ES-I3 (cell line): ENCODE results near the gene SERPINA4.

Experiments used
- H3K36me3 ChIP-seq: 2 replicates; pipeline ENCODE4 v1.6.1; 2013; ENCODE audit warnings: mild to moderate bottlenecking, low read length, control low read depth, moderate library complexity; ENCODE audit not compliant: insufficient read depth
- H3K4me1 ChIP-seq: 2 replicates; pipeline ENCODE4 v1.6.1; 2013; ENCODE audit warnings: mild to moderate bottlenecking, control low read depth, low read length; ENCODE audit not compliant: insufficient read depth
- H3K9ac ChIP-seq: 2 replicates; pipeline ENCODE4 v1.6.1; 2013; ENCODE audit warnings: low read depth, mild to moderate bottlenecking, low read length, moderate library complexity
- H3K9me3 ChIP-seq: 2 replicates; pipeline ENCODE4 v1.6.1; 2013; ENCODE audit warnings: mild to moderate bottlenecking, low read length, moderate library complexity; ENCODE audit not compliant: control insufficient read depth, insufficient read depth

SERPINA4 gene

DNA sequence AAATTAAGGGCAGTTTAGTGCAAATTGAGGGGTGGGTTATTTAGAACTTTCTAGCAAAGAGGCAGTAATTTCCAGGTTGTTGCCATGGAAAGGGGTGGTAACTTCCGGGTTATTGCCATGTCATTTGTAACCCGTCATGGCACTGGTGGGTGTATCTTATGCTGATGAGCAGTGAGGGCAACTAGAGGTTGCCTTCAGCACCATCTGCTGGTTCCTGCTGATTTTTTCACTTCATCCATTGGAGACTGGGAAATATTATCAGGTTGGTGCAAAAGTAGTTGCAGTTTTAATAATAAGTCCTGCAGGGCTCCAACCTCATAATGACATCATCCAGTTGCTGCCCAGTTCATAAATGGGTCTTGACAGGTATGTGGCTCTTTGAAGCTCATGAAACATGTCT lies 24.4 kb upstream of the SERPINA4 start:
- H3K9me3 ChIP-seq, result no peaks in the 10 kb centered on the region
- H3K36me3 ChIP-seq, result no peaks in the 10 kb centered on the region
- H3K9ac ChIP-seq, result no peak overlapping the region
- H3K4me1 ChIP-seq, result no peaks in the 10 kb centered on the region; the same call in 1 of the 2 replicates

DNA sequence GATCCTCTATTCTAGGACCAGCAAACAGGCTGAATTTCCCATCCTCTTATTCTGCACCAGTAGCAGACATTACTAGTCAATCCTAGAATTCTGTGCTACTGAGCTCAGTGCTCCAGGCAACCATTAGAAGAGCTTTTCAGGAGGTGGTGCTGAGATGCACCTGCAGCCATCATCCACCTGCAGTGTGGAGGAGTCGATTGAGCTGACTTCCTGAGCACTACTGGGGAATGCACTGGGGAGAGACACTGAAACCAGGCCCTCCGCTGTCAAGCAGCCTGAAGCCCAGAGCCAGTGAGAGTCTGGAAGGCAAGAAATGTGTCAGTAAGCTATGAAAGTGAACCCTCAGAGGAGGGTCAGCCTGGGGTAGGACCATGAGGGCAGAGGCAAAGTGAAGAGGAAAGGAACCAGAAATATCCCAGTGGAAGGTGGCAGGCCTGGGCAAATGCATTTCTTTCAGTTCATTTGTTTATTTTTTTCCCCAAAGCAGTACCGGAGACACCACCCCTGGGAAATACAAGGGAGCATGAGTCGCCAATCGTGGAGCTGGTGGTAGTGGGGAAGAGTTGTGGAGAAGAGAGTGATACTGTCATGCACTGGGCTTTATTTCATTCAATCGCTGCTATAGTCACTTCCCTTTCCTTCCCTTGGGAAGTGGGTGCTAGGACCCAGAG lies 23.0 kb upstream of the SERPINA4 start:
- no peak overlapping the region for H3K9ac ChIP-seq
- H3K4me1 ChIP-seq, result no peaks in the 10 kb centered on the region; the same call in 1 of the 2 replicates
- H3K36me3 ChIP-seq, result no peaks in the 10 kb centered on the region
- no peaks in the 10 kb centered on the region for H3K9me3 ChIP-seq

DNA sequence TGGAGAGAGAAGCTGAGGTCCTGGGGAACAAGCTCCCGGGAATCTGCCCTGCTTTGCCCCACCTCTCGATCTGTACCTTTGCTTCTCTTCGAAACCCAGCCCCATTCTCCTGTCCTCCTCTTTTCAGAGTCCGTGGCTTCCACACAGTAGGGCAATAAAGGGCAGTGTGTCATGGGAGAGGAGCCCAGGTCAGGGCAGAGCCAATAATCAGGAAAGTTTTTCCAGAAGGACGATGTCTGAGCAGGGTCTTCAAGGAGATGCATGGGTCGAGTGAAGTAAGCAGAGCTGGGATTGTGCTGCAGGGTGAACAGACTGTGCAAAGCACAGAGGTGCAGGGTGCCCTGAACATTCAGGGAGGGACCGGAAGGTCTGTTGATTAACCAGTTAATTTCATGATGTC lies 22.1 kb upstream of the SERPINA4 start:
- no peak overlapping the region for H3K9ac ChIP-seq

DNA sequence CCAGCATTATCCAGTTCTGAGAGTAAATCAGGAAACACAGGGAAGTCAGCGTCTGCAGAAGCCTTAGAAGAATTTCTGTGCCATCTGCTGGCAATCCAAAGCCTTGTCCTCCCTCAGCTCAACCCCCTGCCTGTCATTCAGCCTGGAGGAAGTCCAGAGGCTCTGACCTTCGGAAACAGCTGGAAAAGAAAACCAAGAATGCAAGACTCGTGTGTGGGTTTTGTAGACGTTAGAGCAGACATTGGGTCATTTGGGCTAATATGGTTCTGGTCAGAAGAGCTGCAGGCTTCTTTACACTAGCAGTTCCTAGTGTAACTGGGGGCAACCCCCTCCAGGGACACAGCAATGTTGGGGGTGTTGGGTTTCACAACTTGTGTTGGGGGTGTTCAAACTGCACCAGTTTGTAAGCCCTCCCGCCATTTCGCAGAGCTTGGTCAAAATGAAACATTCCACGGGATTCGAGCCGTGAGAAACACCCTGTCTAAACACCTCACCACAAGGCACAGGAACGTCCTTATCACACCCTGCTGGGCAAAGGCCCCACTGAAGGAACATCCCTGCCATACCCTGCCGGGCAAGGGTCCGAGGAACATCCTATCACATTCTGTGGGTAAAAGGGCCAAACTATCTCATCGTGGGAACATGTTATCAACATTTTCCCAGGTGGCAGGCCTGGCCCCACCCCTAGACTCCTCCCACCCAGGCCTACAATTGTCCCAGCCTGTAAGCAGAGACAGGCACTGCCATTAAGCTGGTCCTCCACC lies 21.0 kb upstream of the SERPINA4 start:
- no peaks in the 10 kb centered on the region for H3K9me3 ChIP-seq
- peaks cover 6% of the 10 kb centered on the region; the same call in 1 of the 2 replicates for H3K4me1 ChIP-seq
- H3K9ac ChIP-seq, result no peak overlapping the region
- no peaks in the 10 kb centered on the region for H3K36me3 ChIP-seq

More for the DNA sequence above, 22.1 kb upstream of the SERPINA4 start:
- H3K9me3 ChIP-seq, result no peaks in the 10 kb centered on the region
- H3K4me1 ChIP-seq, result no peaks in the 10 kb centered on the region; the same call in 1 of the 2 replicates
- no peaks in the 10 kb centered on the region for H3K36me3 ChIP-seq

DNA sequence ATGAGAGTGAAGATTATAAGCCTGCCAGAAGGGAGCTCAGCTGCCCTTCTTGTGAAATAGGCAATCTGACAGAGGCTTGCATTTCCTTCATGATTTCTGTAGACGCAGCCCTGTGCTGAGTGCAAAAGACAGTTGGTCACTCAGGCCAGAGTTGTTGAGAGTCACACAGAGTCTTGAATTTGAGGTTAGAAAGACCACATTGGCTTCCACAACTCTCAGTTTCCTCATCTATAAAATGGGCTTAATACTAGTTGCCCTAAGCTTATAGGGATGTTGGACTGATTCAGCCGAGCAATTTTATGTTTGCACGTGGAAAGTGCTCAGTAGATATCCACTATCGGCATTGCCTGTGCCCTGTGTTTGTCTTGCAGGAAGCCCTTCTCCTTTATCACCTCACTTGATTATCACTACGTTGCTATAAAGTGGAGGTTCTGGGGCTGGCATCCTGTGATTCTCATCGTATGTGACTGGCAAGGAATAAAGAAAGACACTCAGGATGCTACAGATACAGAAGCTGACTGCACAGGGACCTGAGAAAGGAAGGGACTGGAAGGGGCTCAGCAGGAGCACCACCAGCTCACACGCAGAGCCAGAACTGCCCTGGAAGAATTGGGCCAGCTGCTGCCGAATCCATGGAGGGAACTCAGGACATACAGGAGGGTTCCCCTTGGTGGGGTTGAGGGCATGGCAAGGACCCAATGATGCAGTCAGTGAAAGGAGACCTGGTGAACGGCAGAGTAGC lies 19.8 kb upstream of the SERPINA4 start:
- H3K4me1 ChIP-seq, result peaks cover 6% of the 10 kb centered on the region; the same call in 1 of the 2 replicates
- H3K9ac ChIP-seq, result no peak overlapping the region

DNA sequence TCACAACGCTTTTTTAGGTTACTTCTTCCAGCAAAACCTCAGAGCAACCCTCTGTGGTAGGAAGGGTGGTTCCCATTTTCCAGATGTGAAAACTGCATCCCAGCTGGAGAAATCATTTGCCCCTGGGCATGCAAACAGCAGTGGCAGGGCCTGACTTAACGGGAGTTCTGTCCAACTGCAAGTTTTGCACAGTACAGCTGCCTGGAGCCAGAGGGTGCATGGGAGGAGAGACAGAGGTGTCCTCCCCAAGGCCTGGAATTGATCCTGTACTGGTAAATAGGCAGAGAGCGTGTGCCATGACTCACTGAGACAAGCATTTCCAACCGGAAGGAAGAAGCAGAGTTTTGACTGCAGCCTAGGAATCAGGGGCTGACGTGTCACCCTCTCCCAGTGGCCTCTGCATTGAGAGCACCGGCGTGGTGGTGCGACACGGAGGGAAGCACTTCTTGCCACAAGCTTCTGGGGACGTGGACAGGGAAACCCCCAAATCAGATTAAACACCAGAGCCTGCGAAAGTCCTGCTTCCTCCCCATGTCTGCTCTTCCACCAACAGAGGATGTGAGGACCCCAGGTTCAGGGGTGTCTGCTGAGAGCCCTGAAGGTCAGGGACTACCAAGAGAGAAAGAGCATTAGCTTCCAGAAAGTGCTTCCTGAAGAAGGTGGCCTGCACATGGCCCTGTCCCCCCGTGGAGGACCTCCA lies 19.0 kb upstream of the SERPINA4 start:
- Histone ChIP-seq H3K36me3 (no peaks in the 10 kb centered on the region), H3K9ac (no peak overlapping the region), H3K4me1 (peaks cover 6% of the 10 kb centered on the region; the same call in 1 of the 2 replicates), H3K9me3 (no peaks in the 10 kb centered on the region)

More for the DNA sequence above, 19.8 kb upstream of the SERPINA4 start:
- Histone ChIP-seq H3K9me3 (no peaks in the 10 kb centered on the region), H3K36me3 (no peaks in the 10 kb centered on the region)

DNA sequence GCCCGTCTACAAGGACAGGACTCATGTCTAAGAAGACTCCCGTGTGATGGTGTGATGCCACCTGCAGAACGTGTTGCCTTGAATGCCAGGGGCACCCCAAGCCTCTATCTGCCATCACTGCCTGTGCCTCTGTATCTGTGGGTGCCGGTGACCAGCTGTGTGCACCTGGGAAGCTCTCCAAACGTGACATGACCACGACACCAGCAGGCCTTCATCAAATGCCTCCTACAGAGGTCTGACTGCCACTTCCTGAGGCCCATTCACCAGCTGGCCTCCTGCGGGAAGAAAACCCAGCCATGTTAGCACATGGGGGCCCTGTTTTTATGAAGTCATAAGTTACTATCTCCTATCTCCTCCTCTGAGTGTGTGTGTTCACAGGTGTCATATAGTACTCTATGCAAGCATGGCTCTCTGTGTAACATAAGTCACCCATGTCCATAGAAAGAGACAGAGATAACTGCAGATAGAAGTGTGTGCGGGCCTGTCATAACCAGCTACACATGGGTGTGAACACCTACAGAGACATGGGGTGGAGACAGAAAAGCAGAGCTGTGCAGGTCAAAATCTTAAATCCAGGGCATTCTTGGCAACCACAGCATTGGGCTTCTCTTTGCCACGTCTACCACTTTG lies 18.3 kb upstream of the SERPINA4 start:
- H3K9ac ChIP-seq, result no peak overlapping the region
- H3K36me3 ChIP-seq, result no peaks in the 10 kb centered on the region
- no peaks in the 10 kb centered on the region for H3K9me3 ChIP-seq
- H3K4me1 ChIP-seq, result peaks cover 6% of the 10 kb centered on the region; the same call in 1 of the 2 replicates

DNA sequence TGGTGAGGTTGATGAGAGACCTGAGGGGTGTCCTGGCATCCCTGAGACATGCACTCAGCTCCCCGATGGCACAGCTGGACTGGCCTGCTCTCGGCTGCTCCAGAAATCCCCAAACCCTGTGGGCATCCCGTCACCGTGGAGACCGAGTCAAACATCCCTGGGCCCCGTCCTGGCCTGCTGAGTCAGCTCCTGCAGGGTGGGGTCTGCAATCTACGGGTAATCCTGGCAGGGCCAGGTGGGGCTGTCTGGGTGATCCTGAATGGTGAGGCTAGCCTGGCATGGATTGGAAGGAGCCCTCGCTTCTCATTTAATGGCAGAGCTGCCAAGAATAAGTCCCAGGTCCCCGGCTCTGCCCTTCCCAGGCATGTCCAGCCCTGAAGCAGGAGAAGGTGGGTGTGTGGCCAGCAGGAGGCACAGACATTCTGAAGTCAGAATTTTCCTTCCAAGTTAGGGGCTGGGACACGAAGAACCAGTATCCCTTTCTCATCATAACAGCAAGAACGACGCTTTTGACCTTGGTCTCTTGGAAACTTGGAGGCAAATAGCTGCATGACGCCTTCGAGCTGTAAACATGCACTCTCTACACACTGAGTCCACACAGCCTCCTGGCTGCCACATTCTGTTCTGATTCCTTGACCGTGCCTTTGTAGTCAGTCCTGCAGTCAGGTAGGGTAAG lies 17.7 kb upstream of the SERPINA4 start:
- Histone ChIP-seq H3K9me3 (no peaks in the 10 kb centered on the region), H3K9ac (no peak overlapping the region)

DNA sequence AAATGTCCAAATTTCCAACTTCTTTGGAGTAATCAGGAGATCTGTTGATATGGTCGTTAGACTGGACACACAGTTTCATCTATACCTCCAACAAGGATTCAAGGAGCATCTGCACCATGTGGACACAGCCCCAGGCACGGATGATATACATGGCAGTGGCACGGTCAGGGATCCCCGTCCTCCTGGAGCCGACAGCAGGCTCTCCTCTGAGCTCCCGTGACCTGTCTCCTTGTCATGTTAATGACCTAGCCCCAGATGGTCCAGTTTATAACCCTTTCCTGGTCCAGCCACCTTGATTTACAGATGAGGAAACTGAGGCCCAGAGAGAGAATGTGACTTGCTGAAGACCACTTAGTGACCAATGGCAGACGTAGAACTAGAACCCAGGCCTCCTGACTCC lies 16.5 kb upstream of the SERPINA4 start:
- peaks cover 6% of the 10 kb centered on the region; the same call in 1 of the 2 replicates for H3K4me1 ChIP-seq
- H3K36me3 ChIP-seq, result no peaks in the 10 kb centered on the region
- no peaks in the 10 kb centered on the region for H3K9me3 ChIP-seq
- no peak overlapping the region for H3K9ac ChIP-seq

More for the DNA sequence above, 17.7 kb upstream of the SERPINA4 start:
- Histone ChIP-seq H3K36me3 (no peaks in the 10 kb centered on the region), H3K4me1 (peaks cover 6% of the 10 kb centered on the region; the same call in 1 of the 2 replicates)

DNA sequence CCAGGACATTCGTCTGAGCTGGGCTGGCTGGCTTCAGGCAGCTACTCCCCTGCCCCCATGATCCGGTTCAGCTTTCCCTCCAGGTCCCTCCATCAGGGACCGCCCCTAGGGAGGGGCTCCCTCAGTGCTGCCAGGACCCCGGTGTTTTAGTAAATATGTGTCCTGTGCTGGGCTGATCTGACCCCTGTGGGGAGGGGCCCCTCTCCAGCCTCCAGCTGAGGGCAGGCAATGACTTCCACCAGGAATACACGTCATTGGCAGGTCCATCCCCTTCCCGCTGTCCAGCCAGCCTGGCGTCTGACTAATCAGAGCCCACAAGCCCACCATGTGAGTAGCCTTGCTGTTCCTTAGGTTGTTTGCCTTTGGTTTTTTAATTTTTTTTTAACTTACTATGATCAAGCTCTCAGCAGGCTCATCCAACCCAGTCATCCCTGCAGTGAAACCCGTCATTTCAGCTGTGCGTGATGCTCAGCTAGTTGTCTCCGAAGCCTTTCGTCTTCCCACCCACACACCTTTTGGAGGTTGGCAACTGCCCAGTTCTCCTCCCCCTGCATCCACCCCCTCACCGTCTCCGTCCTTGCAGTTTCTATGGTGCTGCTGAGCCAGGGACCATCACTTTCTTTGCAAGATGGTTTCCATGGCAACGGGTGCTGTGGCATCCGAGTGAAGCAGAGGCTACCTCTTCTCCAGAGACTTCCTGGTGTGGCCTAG lies 16.0 kb upstream of the SERPINA4 start:
- Histone ChIP-seq H3K9ac (no peak overlapping the region), H3K4me1 (peaks cover 6% of the 10 kb centered on the region; the same call in 1 of the 2 replicates), H3K36me3 (no peaks in the 10 kb centered on the region), H3K9me3 (no peaks in the 10 kb centered on the region)

DNA sequence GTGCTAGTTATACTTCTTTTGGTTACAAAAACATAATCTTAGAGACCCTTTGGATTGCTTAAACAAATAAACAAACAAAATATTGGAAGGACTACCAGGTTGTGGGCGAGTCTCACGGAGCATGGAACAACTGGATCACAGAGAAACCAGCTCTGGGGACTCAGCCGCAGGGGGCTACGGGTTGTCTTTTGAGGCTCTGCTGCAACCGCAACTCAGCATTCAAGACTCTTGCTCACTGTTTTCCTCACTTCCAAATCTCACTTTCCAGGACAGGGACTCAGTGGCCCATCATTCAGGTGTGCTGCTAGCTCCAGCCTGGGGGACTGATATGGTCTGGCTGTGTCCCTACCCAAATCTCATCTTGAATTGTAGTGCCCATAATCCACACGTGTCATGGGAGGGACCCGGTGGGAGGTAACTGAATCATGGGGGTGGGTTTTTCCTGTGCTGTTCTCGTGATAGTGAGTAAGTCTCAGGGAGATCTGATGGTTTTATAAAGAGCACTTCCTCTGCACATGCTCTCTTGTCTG lies 14.0 kb upstream of the SERPINA4 start:
- Histone ChIP-seq H3K36me3 (no peaks in the 10 kb centered on the region), H3K9me3 (no peaks in the 10 kb centered on the region), H3K9ac (no peak overlapping the region), H3K4me1 (peaks cover 6% of the 10 kb centered on the region; the same call in 1 of the 2 replicates)

DNA sequence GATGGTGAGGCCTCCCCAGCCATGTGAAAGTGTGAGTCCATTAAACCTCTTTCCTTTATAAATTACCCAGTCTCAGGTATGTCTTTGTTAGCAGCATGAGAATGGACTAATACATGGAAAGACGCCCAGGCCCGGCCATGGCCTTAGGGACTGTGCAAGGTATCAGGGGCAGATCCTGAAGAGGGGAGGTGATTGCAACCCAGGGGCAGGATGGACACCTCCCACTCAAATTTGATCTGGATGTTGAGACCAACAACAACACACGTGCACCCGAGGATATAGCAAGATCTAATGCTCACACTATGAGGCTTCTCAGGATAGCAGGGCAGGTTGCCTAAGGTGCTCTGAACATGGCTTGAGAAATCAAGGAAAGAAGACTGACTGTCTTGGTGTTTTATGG lies 13.5 kb upstream of the SERPINA4 start:
- Histone ChIP-seq H3K9me3 (no peaks in the 10 kb centered on the region), H3K4me1 (peaks cover 6% of the 10 kb centered on the region; the same call in 1 of the 2 replicates), H3K36me3 (no peaks in the 10 kb centered on the region), H3K9ac (no peak overlapping the region)
